ENCODE results near the gene VNN1. TPM values are rescaled to one million over a fixed set of nuclear protein-coding genes. Genes with fewer than 3 reads are reported as not detected.

The VNN1 gene
- total RNA-seq, 1 donor from 2014 or later = 10.1 TPM

DNA sequence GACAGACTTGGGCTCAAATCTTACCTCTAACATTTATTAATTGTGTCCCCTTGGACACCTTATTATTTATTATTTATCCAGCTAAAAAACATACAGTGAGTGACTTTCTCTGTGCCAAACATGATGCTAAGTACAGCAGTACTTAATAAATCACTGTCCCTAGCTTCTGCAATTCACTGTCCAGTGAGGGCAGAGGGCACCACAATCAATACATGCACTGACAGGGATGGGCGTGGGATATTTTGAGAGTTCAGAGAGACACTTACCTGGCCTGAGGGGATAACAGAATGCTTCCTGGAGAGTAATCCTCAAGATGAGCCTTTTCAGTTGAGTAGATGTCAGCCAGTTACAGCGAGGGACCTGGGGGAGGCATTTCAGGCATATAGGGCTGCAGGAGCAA lies 80.5 kb downstream of the VNN1 start:
- Histone ChIP-seq H3K4me1 (no peaks in the 10 kb centered on the region), H3K36me3 (no peaks in the 10 kb centered on the region), H3K27ac (no peak overlapping the region), H3K9me3 (no peaks in the 10 kb centered on the region), H3K4me3 (no peak overlapping the region), H3K27me3 (peaks cover 6% of the 10 kb centered on the region)
- ATAC-seq (no peak), DNase-seq (no peak)
- intact Hi-C loops (cut with DNase I) = no loop called here
- TF ChIP-seq, protein P1, sequence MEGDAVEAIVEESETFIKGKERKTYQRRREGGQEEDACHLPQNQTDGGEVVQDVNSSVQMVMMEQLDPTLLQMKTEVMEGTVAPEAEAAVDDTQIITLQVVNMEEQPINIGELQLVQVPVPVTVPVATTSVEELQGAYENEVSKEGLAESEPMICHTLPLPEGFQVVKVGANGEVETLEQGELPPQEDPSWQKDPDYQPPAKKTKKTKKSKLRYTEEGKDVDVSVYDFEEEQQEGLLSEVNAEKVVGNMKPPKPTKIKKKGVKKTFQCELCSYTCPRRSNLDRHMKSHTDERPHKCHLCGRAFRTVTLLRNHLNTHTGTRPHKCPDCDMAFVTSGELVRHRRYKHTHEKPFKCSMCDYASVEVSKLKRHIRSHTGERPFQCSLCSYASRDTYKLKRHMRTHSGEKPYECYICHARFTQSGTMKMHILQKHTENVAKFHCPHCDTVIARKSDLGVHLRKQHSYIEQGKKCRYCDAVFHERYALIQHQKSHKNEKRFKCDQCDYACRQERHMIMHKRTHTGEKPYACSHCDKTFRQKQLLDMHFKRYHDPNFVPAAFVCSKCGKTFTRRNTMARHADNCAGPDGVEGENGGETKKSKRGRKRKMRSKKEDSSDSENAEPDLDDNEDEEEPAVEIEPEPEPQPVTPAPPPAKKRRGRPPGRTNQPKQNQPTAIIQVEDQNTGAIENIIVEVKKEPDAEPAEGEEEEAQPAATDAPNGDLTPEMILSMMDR (IDR thresholded peaks at IDR 0.05) = no peak

Other genes with a start within 250 kb of the VNN1 start
- gene STX7, start 200.9 kb downstream of the VNN1 start, total RNA-seq = 89.1 TPM
- gene TAAR9, start 175.8 kb downstream of the VNN1 start, total RNA-seq = not detected
- not detected for gene TAAR8, start 161.4 kb downstream of the VNN1 start, total RNA-seq
- not detected for gene TAAR6, start 143.7 kb downstream of the VNN1 start, total RNA-seq
- gene TAAR5, start 124.3 kb downstream of the VNN1 start, total RNA-seq = not detected
- gene TAAR2, start 89.8 kb downstream of the VNN1 start, total RNA-seq = not detected
- not detected for gene TAAR1, start 54.9 kb downstream of the VNN1 start, total RNA-seq
- gene VNN2, start 43.8 kb upstream of the VNN1 start, total RNA-seq = 14.0 TPM
- gene SLC18B1, start 84.6 kb upstream of the VNN1 start, total RNA-seq = 8.9 TPM
- gene RPS12, start 100.5 kb upstream of the VNN1 start, total RNA-seq = 966 TPM

All from upper lobe of right lung (tissue), 1 donor.